Measurements from ENCODE around the gene SRMS.
A peak's percentile ranks its signal among the peaks of the same experiment; 100 is the strongest.
"Not testable (repeated sequence)": the region's sequence is repeated elsewhere in the genome, so short reads cannot be mapped to it uniquely, and the experiment has no call there.

SRMS gene

GRCh38 chr20:63522091-63522868, 25.3 kb downstream of the SRMS start:
- no peak for DNase-seq (ENCODE audit: low read depth)

- peak; percentile 32 for DNase-seq (ENCODE audit: low read depth)
Observed at GRCh38 chr20:63521602-63522001, 25.9 kb downstream of the SRMS start.

DNA sequence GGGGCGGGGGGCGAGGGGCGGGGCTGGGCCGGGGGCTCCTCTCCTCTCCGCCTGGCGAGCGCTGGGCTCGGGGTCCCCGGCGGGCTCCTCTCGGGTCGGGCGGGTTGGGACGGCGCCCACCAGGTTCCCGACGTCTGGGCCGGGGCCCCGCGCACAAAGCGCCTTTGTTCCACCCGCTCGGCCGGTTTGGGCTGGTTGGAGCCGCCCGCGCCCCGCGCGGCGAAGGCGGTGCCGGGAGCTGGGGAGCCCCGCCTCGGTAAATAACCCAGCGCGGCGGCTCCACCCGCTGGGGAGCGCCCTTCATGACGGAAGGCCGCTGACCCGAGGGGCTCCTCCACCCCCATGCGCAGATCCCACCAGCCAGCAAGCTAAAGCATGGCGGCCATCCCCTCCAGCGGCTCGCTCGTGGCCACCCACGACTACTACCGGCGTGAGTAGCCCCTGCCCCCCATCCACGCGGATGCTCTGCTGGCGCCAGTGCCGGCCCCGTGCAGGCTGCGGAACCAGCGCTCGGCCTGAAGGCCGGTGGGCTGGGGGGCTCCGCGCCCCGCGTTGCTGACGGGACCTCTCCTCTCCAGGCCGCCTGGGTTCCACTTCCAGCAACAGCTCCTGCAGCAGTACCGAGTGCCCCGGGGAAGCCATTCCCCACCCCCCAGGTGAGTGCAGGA, 26.5 kb downstream of the SRMS start:
- peak; percentile 80 for DNase-seq (ENCODE audit: low read depth)

DNA sequence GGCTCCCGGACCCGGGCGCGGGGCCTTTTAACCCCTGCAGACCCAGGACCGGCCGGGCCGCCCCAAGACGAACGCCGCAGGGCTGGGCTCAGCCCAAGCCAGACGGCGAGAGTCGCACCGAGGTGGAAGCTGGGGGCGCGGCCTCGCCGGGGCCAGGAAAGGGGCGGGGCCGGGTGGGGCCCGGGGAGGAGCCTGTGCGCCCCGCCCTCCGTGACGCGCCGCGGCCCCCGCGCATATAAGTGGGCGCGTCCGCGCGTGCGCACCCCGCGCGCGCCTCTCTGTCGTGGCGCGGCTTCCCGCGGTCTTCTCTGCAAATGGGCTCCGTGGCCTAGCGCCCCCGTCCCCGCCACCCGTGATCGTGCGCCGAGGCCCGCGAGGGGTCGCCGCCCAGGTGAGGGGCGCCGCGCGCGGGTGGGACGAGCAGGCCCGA, 27.0 kb downstream of the SRMS start, which contains the start of gene PPDPF:
Gene PPDPF (plus strand): TSS at position 262 of the 430 bp plus-strand sequence. CDS start 544 bp downstream, outside the sequence.
- DNase-seq (ENCODE audit: low read depth), result peak; percentile 88

DNA sequence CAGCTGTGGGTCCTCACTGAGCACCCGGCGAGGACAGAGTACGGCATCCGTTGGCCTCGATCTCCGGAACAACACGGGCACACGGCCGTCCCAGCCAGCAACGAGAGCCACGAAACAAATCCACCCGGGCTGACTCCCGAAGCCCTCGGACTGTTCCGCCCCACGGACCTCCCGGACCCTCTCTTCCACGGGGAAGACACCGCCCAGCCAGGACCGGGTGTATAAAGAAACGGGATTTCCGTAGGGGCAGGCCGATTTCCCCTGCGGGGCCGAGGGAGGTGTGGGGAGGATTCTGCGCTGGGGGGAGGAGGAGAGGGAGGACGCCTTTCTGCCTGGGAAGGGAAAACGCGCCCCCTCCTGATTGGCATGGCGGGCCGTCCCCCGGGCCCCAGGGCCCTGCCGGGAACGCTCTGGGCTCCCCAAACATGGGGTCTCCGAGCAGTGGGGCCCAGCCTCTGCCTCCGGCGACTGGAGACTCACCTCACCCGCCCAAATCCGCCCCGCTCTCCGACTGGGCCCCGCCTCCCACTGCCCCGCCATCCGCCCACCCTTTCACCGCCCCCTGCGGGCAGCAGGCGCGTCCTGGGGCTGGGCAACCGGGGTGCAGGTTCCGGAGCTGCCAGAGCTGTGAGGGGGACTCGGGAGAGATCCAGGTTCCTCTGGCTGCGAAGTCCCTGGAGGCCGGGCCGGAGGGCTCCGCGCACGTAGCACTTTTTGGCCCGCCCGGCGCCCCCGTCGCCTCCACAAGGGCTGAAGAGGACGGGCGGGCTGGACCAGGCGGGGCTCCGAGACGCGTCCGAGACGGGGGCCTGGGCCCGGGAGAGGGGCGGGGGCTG, 27.7 kb downstream of the SRMS start:
- peak; percentile 70 for DNase-seq (ENCODE audit: low read depth)

GRCh38 chr20:63518946-63519667, 28.4 kb downstream of the SRMS start:
- no peak for DNase-seq (ENCODE audit: low read depth)

- no peak for DNase-seq (ENCODE audit: low read depth)
Observed at GRCh38 chr20:63518351-63518861, 29.1 kb downstream of the SRMS start.

- no peak for DNase-seq (ENCODE audit: low read depth)
Observed at GRCh38 chr20:63517376-63518309, 29.9 kb downstream of the SRMS start.

DNA sequence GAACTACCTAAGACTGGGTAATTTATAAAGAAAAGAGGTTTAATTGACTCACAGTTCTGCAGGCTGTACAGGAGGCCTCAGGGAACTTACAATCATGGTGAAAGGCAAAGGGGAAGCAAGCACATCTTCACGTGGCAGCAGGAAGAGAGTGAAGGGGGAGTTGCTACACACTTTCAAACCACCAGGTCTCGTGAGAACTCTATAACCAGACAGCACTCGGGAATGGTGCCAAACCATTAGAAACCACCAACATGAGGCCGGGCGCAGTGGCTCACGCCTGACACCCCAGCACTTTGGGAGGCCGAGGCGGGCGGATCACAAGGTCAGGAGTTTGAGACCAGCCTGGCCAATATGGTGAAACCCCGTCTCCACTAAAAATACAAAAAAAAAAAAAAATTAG, 33.0 kb downstream of the SRMS start:
- not testable (repeated sequence) for DNase-seq (ENCODE audit: low read depth)

GRCh38 chr20:63513207-63513606, 34.3 kb downstream of the SRMS start:
- no peak for DNase-seq (ENCODE audit: low read depth)

- DNase-seq (ENCODE audit: low read depth), result no peak
Observed at GRCh38 chr20:63509088-63509564, 38.4 kb downstream of the SRMS start.

DNA sequence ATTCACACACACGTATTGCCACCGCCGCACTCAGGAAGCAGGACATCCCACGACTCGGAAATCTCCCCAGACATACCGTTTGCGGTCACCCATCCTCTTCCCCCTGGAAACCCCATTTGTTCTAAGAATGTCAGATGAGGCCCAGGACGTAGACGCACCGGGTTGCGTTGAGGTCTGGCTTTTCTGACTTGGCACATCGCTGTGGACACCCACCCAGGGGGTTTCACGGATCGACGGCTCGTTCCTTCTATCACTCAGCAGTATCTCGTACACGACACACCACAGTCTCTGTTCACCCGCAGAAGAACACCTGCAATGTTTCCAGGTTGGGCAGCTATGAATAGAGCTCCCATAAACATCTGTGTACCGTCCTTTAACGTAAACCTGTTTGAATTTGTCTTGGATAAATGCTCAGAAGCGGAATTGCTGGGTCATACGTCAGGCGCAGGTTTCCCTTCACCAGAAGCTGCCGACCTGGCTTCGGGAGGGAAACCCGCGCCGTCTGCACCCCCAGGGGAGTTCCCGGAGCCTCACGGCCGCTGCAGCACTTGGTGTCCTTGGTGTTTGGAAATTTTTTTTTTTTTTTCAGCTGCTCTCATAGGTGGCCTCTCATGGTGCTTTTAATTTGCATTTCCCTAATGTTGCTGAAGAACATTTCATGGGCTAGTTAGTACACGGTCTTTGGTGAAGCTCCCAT, 39.3 kb downstream of the SRMS start:
- DNase-seq (ENCODE audit: low read depth), result no peak

GRCh38 chr20:63507083-63507743, 40.3 kb downstream of the SRMS start:
- no peak for DNase-seq (ENCODE audit: low read depth)

- DNase-seq (ENCODE audit: low read depth), result no peak
Observed at GRCh38 chr20:63505723-63506122, 41.8 kb downstream of the SRMS start.

DNA sequence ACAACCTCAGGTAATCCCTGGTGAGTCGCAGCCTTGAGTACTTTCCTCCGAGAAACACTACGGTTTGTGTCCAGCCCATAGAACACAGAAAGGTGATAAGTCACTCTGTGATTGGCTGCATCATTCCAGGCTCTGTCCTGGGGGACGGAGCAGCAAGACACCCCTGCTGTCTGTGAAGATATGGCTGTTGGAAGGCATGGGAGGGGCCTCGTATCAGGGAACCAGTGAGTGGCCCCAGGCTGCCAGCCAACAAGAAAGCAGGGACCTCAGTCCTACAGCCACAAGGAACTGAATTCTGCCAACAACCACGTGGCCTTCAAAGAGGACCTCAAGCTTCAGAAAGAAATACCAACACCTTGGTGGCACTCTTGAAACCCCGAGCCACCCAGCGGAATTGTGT, 42.3 kb downstream of the SRMS start:
- DNase-seq (ENCODE audit: low read depth), result no peak

DNA sequence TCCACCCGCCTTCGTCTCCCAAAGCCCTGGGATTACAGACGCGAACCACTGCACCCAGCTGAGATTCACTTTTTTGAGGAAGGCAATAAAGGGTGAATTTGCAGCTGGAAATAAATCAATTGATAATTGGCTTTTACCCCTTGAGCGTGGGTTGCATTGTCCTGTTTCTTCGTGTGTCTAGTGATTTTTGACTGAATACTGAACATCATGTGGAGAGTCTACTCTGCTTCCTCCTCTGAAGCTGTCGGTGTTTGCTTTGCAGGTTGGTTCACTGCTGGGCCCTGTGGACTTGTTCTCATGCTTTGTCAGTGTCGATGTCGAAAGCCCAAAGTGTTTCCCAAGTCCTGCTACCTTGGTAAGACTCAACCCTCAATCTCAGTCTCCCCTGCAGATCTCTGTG, 42.9 kb downstream of the SRMS start:
- DNase-seq (ENCODE audit: low read depth), result no peak

- no peak for DNase-seq (ENCODE audit: low read depth)
Observed at GRCh38 chr20:63503524-63503923, 44.0 kb downstream of the SRMS start.

GRCh38 chr20:63502671-63503172, 44.8 kb downstream of the SRMS start:
- DNase-seq (ENCODE audit: low read depth), result no peak

All from ELR (cell line).